Measurements from ENCODE around the gene BBX. TPM values are rescaled to one million over a fixed set of nuclear protein-coding genes. Genes with fewer than 3 reads are reported as not detected.

The BBX gene
- polyA plus RNA-seq, 3 donors = 15.7 to 25.1 (median 16.6) TPM

DNA sequence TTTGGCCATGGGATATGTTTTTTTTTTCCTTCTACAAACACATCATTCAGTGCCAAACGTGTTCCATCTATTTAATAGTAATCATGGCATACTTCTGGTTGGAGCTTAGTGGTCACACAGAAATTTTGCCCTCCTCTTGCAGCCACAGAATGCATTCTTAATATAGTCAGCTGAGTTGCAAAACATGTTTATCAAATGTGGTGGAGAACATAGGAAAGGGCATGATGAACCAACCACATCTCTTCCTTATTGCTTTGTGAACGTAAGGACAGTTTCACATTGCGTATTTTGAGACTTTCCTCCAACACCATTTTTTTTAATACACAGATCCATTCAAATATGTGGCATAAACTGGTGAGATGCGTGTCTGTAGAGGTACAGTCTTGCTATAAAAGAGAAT lies 106.8 kb downstream of the BBX start:
- Histone ChIP-seq H3K27me3 (ENCODE audit: control insufficient read depth in 2 of 2, insufficient read depth in 2 of 2, low read length in 2 of 2) (no peaks in the 10 kb centered on the region), H3K4me2 (replicated peaks; ENCODE audit: extremely low read depth, low read length, poor library complexity, severe bottlenecking) (peak overlapping the region; percentile 48), H3K36me3 (replicated peaks in 1 of 2; ENCODE audit: control insufficient read depth in 1 of 2, insufficient read depth in 2 of 2, low read length in 2 of 2) (no peaks in the 10 kb centered on the region), H3K79me2 (ENCODE audit: insufficient read depth, low read length) (peaks cover 19% of the 10 kb centered on the region), H3K4me3 (replicated peaks in 1 of 3; ENCODE audit: low read depth in 2 of 3, low read length in 3 of 3) (peak overlapping the region in 1 of 3 experiments; percentile 33), H3K27ac (ENCODE audit: low read depth in 1 of 2, low read length in 2 of 2) (peak overlapping the region in 1 of 2 donors; percentile 49), H2AFZ (ENCODE audit: insufficient read depth, low read depth, low read length, poor library complexity, severe bottlenecking) (no peak overlapping the region), H3K9me3 (replicated peaks in 1 of 2; ENCODE audit: control insufficient read depth in 1 of 2, insufficient read depth in 1 of 2, low read length in 2 of 2) (no peaks in the 10 kb centered on the region), H4K20me1 (ENCODE audit: insufficient read depth, low read length) (no peaks in the 10 kb centered on the region), H3K9ac (ENCODE audit: insufficient read depth, low read length, poor library complexity, severe bottlenecking) (no peak overlapping the region), H3K4me1 (ENCODE audit: control insufficient read depth in 1 of 2, insufficient read depth in 2 of 2, low read length in 2 of 2) (peaks cover 36 to 43% of the 10 kb centered on the region in 2 donors)
- TF ChIP-seq CTCF (IDR thresholded peaks at IDR 0.05) = no peak
- peaks cover 56% of the 10 kb centered on the region for H3K4me1 Mint-ChIP-seq
- peak overlapping the region in 1 of 2 donors; percentile 51 for H3K4me3 Mint-ChIP-seq
- H3K36me3 Mint-ChIP-seq = no peaks in the 10 kb centered on the region
- DNase-seq = peak in 1 of 3 donors; percentile 60
- H3K9me3 Mint-ChIP-seq = no peaks in the 10 kb centered on the region
- H3K27ac Mint-ChIP-seq = peak overlapping the region in 1 of 7 donors; percentile 78
- intact Hi-C loops (cut with micrococcal nuclease) = no loop called here
- no CpG with 5 or more reads among the region's 4 CpGs for WGBS (ENCODE audit: insufficient coverage)
- no peaks in the 10 kb centered on the region for H3K27me3 Mint-ChIP-seq (ENCODE audit: low read depth in 3 of 3)

DNA sequence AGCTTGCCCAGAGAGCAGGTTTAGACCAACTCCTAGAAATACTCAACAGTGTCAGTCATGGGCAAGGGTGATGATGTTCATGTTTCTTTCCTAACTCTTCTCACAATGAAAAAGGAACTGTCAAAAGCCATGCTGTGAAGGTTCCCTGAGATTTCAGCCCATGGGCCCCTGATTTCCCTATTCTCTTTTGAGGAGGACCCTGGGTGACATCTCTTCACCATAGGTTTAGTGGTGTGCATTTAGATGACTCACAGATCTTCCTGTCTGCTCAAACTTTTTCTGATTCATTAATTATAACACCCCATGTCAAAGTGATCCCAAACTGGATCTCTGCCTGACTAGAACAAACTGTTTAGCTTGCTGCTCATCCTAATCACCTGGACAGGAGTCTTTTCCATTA lies 108.0 kb downstream of the BBX start:
- Mint-ChIP-seq H3K9me3 (no peaks in the 10 kb centered on the region), H3K4me1 (peaks cover 55% of the 10 kb centered on the region), H3K4me3 (peak overlapping the region in 1 of 2 donors; percentile 37), H3K27ac (peak overlapping the region; percentile 17 to 78 (median 71)), H3K36me3 (no peaks in the 10 kb centered on the region), H3K27me3 (ENCODE audit: low read depth in 3 of 3) (no peaks in the 10 kb centered on the region)
- intact Hi-C loops (cut with micrococcal nuclease) = no loop called here
- Histone ChIP-seq H3K27me3 (ENCODE audit: control insufficient read depth in 2 of 2, insufficient read depth in 2 of 2, low read length in 2 of 2) (no peaks in the 10 kb centered on the region), H2AFZ (ENCODE audit: insufficient read depth, low read depth, low read length, poor library complexity, severe bottlenecking) (no peak overlapping the region), H4K20me1 (ENCODE audit: insufficient read depth, low read length) (no peaks in the 10 kb centered on the region), H3K9ac (ENCODE audit: insufficient read depth, low read length, poor library complexity, severe bottlenecking) (no peak overlapping the region), H3K36me3 (replicated peaks in 1 of 2; ENCODE audit: control insufficient read depth in 1 of 2, insufficient read depth in 2 of 2, low read length in 2 of 2) (no peaks in the 10 kb centered on the region), H3K9me3 (replicated peaks in 1 of 2; ENCODE audit: control insufficient read depth in 1 of 2, insufficient read depth in 1 of 2, low read length in 2 of 2) (no peaks in the 10 kb centered on the region), H3K4me3 (replicated peaks in 1 of 3; ENCODE audit: low read depth in 2 of 3, low read length in 3 of 3) (peak overlapping the region in 1 of 3 experiments; percentile 7), H3K79me2 (ENCODE audit: insufficient read depth, low read length) (peaks cover 19% of the 10 kb centered on the region), H3K4me2 (replicated peaks; ENCODE audit: extremely low read depth, low read length, poor library complexity, severe bottlenecking) (peak overlapping the region; percentile 48), H3K4me1 (ENCODE audit: control insufficient read depth in 1 of 2, insufficient read depth in 2 of 2, low read length in 2 of 2) (peaks cover 36 to 43% of the 10 kb centered on the region in 2 donors), H3K27ac (ENCODE audit: low read depth in 1 of 2, low read length in 2 of 2) (peak overlapping the region in 1 of 2 donors; percentile 49)
- peak; percentile 35 to 71 (median 43) for DNase-seq
- TF ChIP-seq CTCF (IDR thresholded peaks at IDR 0.05) = no peak

Data from CD14-positive monocyte (primary cell).